ENCODE data around the gene LDAH.

Gene LDAH

GRCh38 chr2:20822535-20823490, at the start of gene LDAH:
TSS of gene LDAH (minus strand) at chr2:20823101. CDS start at chr2:20801463, 21,638 bp downstream.
- DNase-seq (ENCODE audit: low spot score in 2 of 2) = peak; percentile 77 to 93
- in situ Hi-C loops (cut with MboI; ENCODE audit: low sequenced_read_pairs) = no loop called here
- no peaks in the 10 kb centered on the region for H3K9me3 ChIP-seq
- H3K36me3 ChIP-seq (replicated peaks) = 0 out of 2 replicates have a peak, but pooled peaks cover 3% of the 10 kb centered on the region
- H3K4me3 ChIP-seq = peak within 1 kb of the TSS; percentile 89
- H3K27me3 ChIP-seq (ENCODE audit: low read depth) = no peaks in the 10 kb centered on the region
- H3K4me1 ChIP-seq = peaks cover 7% of the 10 kb centered on the region

GRCh38 chr2:20868377-20868776, 45.5 kb upstream of the LDAH start:
- DNase-seq (ENCODE audit: low spot score in 2 of 2) = no peak
- Histone ChIP-seq H3K27me3 (ENCODE audit: low read depth) (no peaks in the 10 kb centered on the region), H3K4me3 (no peak overlapping the region), H3K9me3 (no peaks in the 10 kb centered on the region), H3K4me1 (no peaks in the 10 kb centered on the region), H3K36me3 (replicated peaks) (no peaks in the 10 kb centered on the region)
- in situ Hi-C loops (cut with MboI; ENCODE audit: low sequenced_read_pairs) = no loop called here

- H3K36me3 ChIP-seq (replicated peaks) = no peaks in the 10 kb centered on the region
- no peak for DNase-seq (ENCODE audit: low spot score in 2 of 2)
- no peaks in the 10 kb centered on the region for H3K9me3 ChIP-seq
- peaks cover 4% of the 10 kb centered on the region; the same call in 1 of the 2 replicates for H3K27me3 ChIP-seq (ENCODE audit: low read depth)
- H3K4me1 ChIP-seq = no peaks in the 10 kb centered on the region
- in situ Hi-C loops (cut with MboI; ENCODE audit: low sequenced_read_pairs) = no loop called here
- no peak overlapping the region for H3K4me3 ChIP-seq
Measured at GRCh38 chr2:20862850-20863249, 39.9 kb upstream of the LDAH start.

GRCh38 chr2:20855456-20855855, 32.6 kb upstream of the LDAH start:
- H3K4me3 ChIP-seq = no peak overlapping the region
- no peaks in the 10 kb centered on the region for H3K36me3 ChIP-seq (replicated peaks)
- H3K4me1 ChIP-seq = no peaks in the 10 kb centered on the region
- in situ Hi-C loops (cut with MboI; ENCODE audit: low sequenced_read_pairs) = no loop called here
- no peaks in the 10 kb centered on the region for H3K9me3 ChIP-seq
- H3K27me3 ChIP-seq (ENCODE audit: low read depth) = no peaks in the 10 kb centered on the region
- DNase-seq (ENCODE audit: low spot score in 2 of 2) = no peak

- Histone ChIP-seq H3K27me3 (ENCODE audit: low read depth) (no peaks in the 10 kb centered on the region), H3K9me3 (no peaks in the 10 kb centered on the region), H3K4me1 (no peaks in the 10 kb centered on the region), H3K36me3 (replicated peaks) (no peaks in the 10 kb centered on the region), H3K4me3 (no peak overlapping the region)
- DNase-seq (ENCODE audit: low spot score in 2 of 2) = no peak
- in situ Hi-C loops (cut with MboI; ENCODE audit: low sequenced_read_pairs) = no loop called here
Measured at GRCh38 chr2:20852670-20853069, 29.8 kb upstream of the LDAH start.

- no peaks in the 10 kb centered on the region for H3K36me3 ChIP-seq (replicated peaks)
- no peaks in the 10 kb centered on the region for H3K9me3 ChIP-seq
- H3K27me3 ChIP-seq (ENCODE audit: low read depth) = no peaks in the 10 kb centered on the region
- in situ Hi-C loops (cut with MboI; ENCODE audit: low sequenced_read_pairs) = no loop called here
- no peaks in the 10 kb centered on the region for H3K4me1 ChIP-seq
- H3K4me3 ChIP-seq = no peak overlapping the region
- no peak for DNase-seq (ENCODE audit: low spot score in 2 of 2)
Measured at GRCh38 chr2:20852139-20852538, 29.2 kb upstream of the LDAH start.

- no peaks in the 10 kb centered on the region for H3K36me3 ChIP-seq (replicated peaks)
- in situ Hi-C loops (cut with MboI; ENCODE audit: low sequenced_read_pairs) = no loop called here
- H3K4me3 ChIP-seq = no peak overlapping the region
- DNase-seq (ENCODE audit: low spot score in 2 of 2) = no peak
- no peaks in the 10 kb centered on the region for H3K27me3 ChIP-seq (ENCODE audit: low read depth)
- H3K4me1 ChIP-seq = no peaks in the 10 kb centered on the region
- no peaks in the 10 kb centered on the region for H3K9me3 ChIP-seq
Measured at GRCh38 chr2:20844246-20844645, 21.3 kb upstream of the LDAH start.

GRCh38 chr2:20839052-20839451, 16.2 kb upstream of the LDAH start:
- DNase-seq (ENCODE audit: low spot score in 2 of 2) = no peak
- in situ Hi-C loops (cut with MboI; ENCODE audit: low sequenced_read_pairs) = no loop called here
- Histone ChIP-seq H3K27me3 (ENCODE audit: low read depth) (no peaks in the 10 kb centered on the region; the same call in 1 of the 2 replicates), H3K36me3 (replicated peaks) (no peaks in the 10 kb centered on the region), H3K4me1 (no peaks in the 10 kb centered on the region), H3K4me3 (no peak overlapping the region), H3K9me3 (no peaks in the 10 kb centered on the region)

- Histone ChIP-seq H3K27me3 (ENCODE audit: low read depth) (no peaks in the 10 kb centered on the region; the same call in 1 of the 2 replicates), H3K36me3 (replicated peaks) (no peaks in the 10 kb centered on the region), H3K4me1 (no peaks in the 10 kb centered on the region), H3K4me3 (no peak overlapping the region), H3K9me3 (no peaks in the 10 kb centered on the region)
- in situ Hi-C loops (cut with MboI; ENCODE audit: low sequenced_read_pairs) = no loop called here
- DNase-seq (ENCODE audit: low spot score in 2 of 2) = no peak
Measured at GRCh38 chr2:20838016-20838415, 15.1 kb upstream of the LDAH start.

- H3K27me3 ChIP-seq (ENCODE audit: low read depth) = no peaks in the 10 kb centered on the region; the same call in 1 of the 2 replicates
- no peaks in the 10 kb centered on the region for H3K9me3 ChIP-seq
- no peaks in the 10 kb centered on the region for H3K36me3 ChIP-seq (replicated peaks)
- no peak for DNase-seq (ENCODE audit: low spot score in 2 of 2)
- H3K4me1 ChIP-seq = no peaks in the 10 kb centered on the region
- no peak overlapping the region for H3K4me3 ChIP-seq
- in situ Hi-C loops (cut with MboI; ENCODE audit: low sequenced_read_pairs) = no loop called here
Measured at GRCh38 chr2:20836521-20836920, 13.6 kb upstream of the LDAH start.

DNA sequence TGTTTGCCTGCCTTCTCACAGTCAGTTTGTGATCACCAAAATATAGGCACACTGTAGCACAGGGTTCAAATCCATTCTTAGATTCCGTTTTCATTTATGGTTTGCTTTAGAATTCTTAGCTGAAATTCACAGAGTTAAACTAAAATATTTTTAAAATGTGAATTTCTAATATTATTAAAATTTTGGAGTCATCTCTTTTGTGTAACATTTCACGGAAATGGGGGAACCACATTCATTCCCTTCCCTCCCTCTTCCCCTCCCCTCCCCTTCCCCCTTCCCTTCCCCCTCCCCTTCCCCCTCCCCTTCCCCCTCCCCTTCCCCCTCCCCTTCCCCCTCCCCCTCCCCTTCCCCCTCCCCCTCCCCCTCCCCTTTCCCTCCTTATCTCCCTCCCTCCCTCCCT, 11.4 kb upstream of the LDAH start:
- no peaks in the 10 kb centered on the region; the same call in 1 of the 2 replicates for H3K27me3 ChIP-seq (ENCODE audit: low read depth)
- H3K36me3 ChIP-seq (replicated peaks) = no peaks in the 10 kb centered on the region
- no peaks in the 10 kb centered on the region for H3K4me1 ChIP-seq
- no peaks in the 10 kb centered on the region for H3K9me3 ChIP-seq
- no peak for DNase-seq (ENCODE audit: low spot score in 2 of 2)
- in situ Hi-C loops (cut with MboI; ENCODE audit: low sequenced_read_pairs) = no loop called here
- no peak overlapping the region for H3K4me3 ChIP-seq

DNA sequence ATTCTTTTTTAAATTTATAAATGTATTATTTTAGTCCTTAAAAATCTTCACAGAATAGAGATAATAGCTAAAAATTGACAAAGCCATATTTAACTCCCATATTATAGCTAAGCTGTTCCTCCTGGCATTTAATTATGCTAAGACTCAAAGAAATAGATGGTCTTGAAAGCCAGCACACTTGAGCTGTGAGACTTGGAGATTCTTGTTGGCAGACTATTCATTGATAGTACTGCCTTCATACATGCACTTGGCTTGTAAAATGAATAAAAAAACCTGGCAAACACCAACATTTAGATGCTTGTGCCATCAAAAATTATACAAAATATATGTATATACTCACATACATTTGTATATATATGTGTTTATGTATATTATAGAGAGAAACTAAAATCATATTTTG, 9.7 kb upstream of the LDAH start:
- no peak for DNase-seq (ENCODE audit: low spot score in 2 of 2)
- no peak overlapping the region for H3K4me3 ChIP-seq
- in situ Hi-C loops (cut with MboI; ENCODE audit: low sequenced_read_pairs) = no loop called here

DNA sequence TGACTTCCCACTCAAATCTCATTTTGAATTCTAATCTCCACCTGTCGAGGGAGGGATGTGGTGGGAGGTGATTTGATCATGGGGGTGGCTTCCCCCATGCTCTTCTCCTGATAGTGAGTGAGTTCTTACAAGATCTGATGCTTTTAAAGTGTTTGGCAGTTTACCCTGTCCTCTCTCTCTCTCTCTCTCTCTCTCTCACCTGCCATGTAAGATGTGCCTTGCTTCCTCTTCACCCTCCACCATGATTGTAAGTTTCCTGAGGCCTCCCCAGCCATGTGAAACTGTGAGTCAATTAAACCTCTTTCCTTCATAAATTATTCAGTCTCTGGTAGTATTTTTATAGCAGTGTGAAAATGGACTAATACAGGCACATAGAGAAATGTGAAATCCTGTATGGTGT, 7.0 kb upstream of the LDAH start:
- Histone ChIP-seq H3K4me3 (no peak overlapping the region), H3K27me3 (ENCODE audit: low read depth) (no peaks in the 10 kb centered on the region; the same call in 1 of the 2 replicates)
- in situ Hi-C loops (cut with MboI; ENCODE audit: low sequenced_read_pairs) = no loop called here

More for the DNA sequence above, 9.7 kb upstream of the LDAH start:
- Histone ChIP-seq H3K4me1 (no peaks in the 10 kb centered on the region), H3K9me3 (no peaks in the 10 kb centered on the region), H3K36me3 (replicated peaks) (no peaks in the 10 kb centered on the region), H3K27me3 (ENCODE audit: low read depth) (no peaks in the 10 kb centered on the region; the same call in 1 of the 2 replicates)

DNA sequence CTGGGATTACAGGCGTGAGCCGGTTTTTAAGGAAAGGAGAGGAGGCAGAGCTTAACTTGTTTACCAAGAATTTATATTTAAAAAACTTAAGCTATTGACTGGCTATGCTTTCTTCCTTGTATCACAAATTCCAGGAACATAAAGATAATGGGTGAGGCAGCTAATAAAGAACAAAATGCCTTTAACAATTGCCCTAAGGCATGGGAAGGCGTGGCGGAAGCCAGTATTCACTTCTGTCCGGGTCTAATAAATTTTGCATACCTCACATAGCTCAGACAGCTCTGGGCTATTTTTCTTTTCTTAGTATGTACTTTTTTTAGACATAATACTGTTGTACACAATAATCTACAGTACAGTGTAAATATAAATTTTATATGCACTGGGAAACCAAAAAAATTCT, 1.0 kb upstream of the LDAH start:
- Histone ChIP-seq H3K27me3 (ENCODE audit: low read depth) (no peaks in the 10 kb centered on the region), H3K9me3 (no peaks in the 10 kb centered on the region), H3K4me3 (no peak overlapping the region), H3K36me3 (replicated peaks) (0 out of 2 replicates have a peak, but pooled peaks cover 3% of the 10 kb centered on the region), H3K4me1 (peaks cover 7% of the 10 kb centered on the region)
- DNase-seq (ENCODE audit: low spot score in 2 of 2) = peak; percentile 69 to 83
- in situ Hi-C loops (cut with MboI; ENCODE audit: low sequenced_read_pairs) = no loop called here

More for the DNA sequence above, 7.0 kb upstream of the LDAH start:
- Histone ChIP-seq H3K9me3 (no peaks in the 10 kb centered on the region), H3K4me1 (no peaks in the 10 kb centered on the region), H3K36me3 (replicated peaks) (no peaks in the 10 kb centered on the region)
- DNase-seq (ENCODE audit: low spot score in 2 of 2) = no peak
